Stimulated activated CD4-positive, alpha-beta T cell treated with anti-CD3 and anti-CD28 coated beads, Interleukin-4, amount 100 ng/mL, for 4 hours (primary cell): ENCODE data around the gene C19orf67.

Experiments used
- DNase-seq, 2 experiments: peaks; one replicate each; pipeline ENCODE4 v3.0.0-alpha.2; 2020

Gene C19orf67

GRCh38 chr19:14107581-14108461 lies 22.2 kb upstream of the C19orf67 start:
- no peak for DNase-seq

- DNase-seq: no peak
Observed at GRCh38 chr19:14106840-14107239, 21.3 kb upstream of the C19orf67 start.

- no peak for DNase-seq
Observed at GRCh38 chr19:14105680-14106079, 20.1 kb upstream of the C19orf67 start.

- DNase-seq: no peak
Observed at GRCh38 chr19:14103310-14103709, 17.7 kb upstream of the C19orf67 start.

GRCh38 chr19:14102756-14103155 lies 17.2 kb upstream of the C19orf67 start:
- DNase-seq: no peak

GRCh38 chr19:14102102-14102696 lies 16.6 kb upstream of the C19orf67 start:
- no peak for DNase-seq

GRCh38 chr19:14101003-14101545 lies 15.5 kb upstream of the C19orf67 start:
- DNase-seq: no peak

GRCh38 chr19:14097532-14098151 lies 12.1 kb upstream of the C19orf67 start:
- no peak for DNase-seq

- DNase-seq: no peak
Observed at GRCh38 chr19:14096272-14096992, 10.8 kb upstream of the C19orf67 start.

- DNase-seq: no peak
Observed at GRCh38 chr19:14094854-14095253, 9.3 kb upstream of the C19orf67 start.

- no peak for DNase-seq
Observed at GRCh38 chr19:14093117-14093823, 7.7 kb upstream of the C19orf67 start.

GRCh38 chr19:14091813-14092462 lies 6.4 kb upstream of the C19orf67 start:
- DNase-seq: peak in 1 of 2 experiments; percentile 49

- peak; percentile 50 for DNase-seq
Observed at GRCh38 chr19:14091081-14091812, 5.7 kb upstream of the C19orf67 start.

- DNase-seq: peak; percentile 86 to 88
Observed at GRCh38 chr19:14090509-14091080, 5.0 kb upstream of the C19orf67 start, which contains the start of gene SAMD1. Gene SAMD1 (minus strand): TSS chr19:14090751.

- DNase-seq: peak; percentile 45 to 50
Observed at GRCh38 chr19:14089662-14090508, 4.3 kb upstream of the C19orf67 start.

GRCh38 chr19:14089412-14089661 lies 3.8 kb upstream of the C19orf67 start:
- DNase-seq: peak in 1 of 2 experiments; percentile 22

GRCh38 chr19:14088634-14089411 lies 3.2 kb upstream of the C19orf67 start:
- no peak for DNase-seq

- no peak for DNase-seq
Observed at GRCh38 chr19:14086098-14086497, 515 bp upstream of the C19orf67 start.

GRCh38 chr19:14082675-14082960 lies 3.0 kb downstream of the C19orf67 start:
- DNase-seq: no peak
